PFSK-1 (cell line): ENCODE measurements around the gene MALAT1.

Experiments used
- POLR2AphosphoS5 ChIP-seq: IDR thresholded peaks from 2 replicates; pipeline ENCODE4 v1.6.1; 2012; ENCODE audit warnings: low read depth, mild to moderate bottlenecking, control low read depth, low read length, moderate library complexity
- SIN3A ChIP-seq: IDR thresholded peaks from 2 replicates; pipeline ENCODE4 v1.6.1; 2012; ENCODE audit warnings: mild to moderate bottlenecking, low read length, moderate library complexity, borderline replicate concordance; ENCODE audit not compliant: insufficient read depth
- TF ChIP-seq, protein P1 (sequence below), 2 experiments: IDR thresholded peaks; 2 replicates each; pipeline versions ENCODE4 v1.6.1 to v1.8.0; 2011 to 2012; ENCODE audit warnings: low read depth in 2 of 2, low read length in 2 of 2, control low read depth in 1 of 2, inconsistent platforms in 1 of 2, mild to moderate bottlenecking in 1 of 2, moderate library complexity in 1 of 2; ENCODE audit not compliant: insufficient read depth in 1 of 2

DNA sequence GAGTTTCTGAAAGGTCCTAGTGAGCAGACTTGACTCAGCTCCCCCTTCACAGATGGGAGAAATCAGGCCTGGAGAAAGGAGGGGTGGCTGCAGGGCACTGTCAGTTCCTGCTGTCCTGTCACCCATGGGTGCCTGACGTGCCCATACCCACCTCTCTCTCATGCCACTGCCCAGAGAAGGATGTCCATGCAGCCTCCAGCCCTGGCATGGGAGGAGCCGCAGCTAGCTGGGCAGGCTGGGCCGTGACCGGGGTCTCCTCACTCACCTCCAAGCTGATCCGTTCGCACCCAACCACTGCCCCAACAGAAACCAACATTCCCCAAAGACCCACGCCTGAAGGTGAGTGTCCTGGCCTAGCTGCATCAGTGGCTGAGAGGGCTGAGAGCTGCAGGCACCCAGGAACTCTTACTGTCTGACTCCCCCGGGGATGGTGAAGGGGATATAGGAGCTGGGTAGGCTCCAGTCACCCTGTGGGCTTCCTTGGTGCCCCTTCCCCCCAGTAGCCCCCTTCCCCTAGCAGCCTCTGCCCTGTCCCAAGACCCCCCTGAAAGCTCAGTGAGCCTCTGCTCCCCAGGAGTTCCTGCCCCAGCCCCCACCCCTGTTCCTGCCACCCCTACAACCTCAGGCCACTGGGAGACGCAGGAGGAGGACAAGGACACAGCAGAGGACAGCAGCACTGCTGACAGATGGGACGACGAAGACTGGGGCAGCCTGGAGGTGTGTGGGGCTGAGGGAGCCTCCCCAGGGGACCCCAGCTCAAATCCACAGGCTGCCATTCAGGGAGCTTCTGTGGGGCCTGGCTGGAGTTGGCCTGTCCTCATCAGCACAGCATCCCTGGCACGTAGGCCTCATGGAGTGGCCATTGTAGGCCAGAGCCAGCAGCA, 37.8 kb downstream of the MALAT1 start:
- TF ChIP-seq, protein P1, sequence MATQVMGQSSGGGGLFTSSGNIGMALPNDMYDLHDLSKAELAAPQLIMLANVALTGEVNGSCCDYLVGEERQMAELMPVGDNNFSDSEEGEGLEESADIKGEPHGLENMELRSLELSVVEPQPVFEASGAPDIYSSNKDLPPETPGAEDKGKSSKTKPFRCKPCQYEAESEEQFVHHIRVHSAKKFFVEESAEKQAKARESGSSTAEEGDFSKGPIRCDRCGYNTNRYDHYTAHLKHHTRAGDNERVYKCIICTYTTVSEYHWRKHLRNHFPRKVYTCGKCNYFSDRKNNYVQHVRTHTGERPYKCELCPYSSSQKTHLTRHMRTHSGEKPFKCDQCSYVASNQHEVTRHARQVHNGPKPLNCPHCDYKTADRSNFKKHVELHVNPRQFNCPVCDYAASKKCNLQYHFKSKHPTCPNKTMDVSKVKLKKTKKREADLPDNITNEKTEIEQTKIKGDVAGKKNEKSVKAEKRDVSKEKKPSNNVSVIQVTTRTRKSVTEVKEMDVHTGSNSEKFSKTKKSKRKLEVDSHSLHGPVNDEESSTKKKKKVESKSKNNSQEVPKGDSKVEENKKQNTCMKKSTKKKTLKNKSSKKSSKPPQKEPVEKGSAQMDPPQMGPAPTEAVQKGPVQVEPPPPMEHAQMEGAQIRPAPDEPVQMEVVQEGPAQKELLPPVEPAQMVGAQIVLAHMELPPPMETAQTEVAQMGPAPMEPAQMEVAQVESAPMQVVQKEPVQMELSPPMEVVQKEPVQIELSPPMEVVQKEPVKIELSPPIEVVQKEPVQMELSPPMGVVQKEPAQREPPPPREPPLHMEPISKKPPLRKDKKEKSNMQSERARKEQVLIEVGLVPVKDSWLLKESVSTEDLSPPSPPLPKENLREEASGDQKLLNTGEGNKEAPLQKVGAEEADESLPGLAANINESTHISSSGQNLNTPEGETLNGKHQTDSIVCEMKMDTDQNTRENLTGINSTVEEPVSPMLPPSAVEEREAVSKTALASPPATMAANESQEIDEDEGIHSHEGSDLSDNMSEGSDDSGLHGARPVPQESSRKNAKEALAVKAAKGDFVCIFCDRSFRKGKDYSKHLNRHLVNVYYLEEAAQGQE (IDR thresholded peaks at IDR 0.05; ENCODE audit: insufficient read depth in 1 of 2, low read depth in 2 of 2, low read length in 2 of 2), result no peak
- TF ChIP-seq SIN3A (no peak), POLR2AphosphoS5 (no peak)
